Neural progenitor cell (in vitro differentiated cells): ENCODE results near the gene RNF183. TPM values are rescaled to one million over a fixed set of nuclear protein-coding genes. Genes with fewer than 3 reads are reported as not detected.
A peak's percentile ranks its signal among the peaks of the same experiment; 100 is the strongest.

Experiments used
- DNase-seq: peaks from one replicate; pipeline ENCODE4 v3.0.0-alpha.2; 2016; ENCODE audit warnings: low spot score
- H2AFZ ChIP-seq: fragments of 200-600 bp; sonication (generic); replicated peaks from 2 replicates; pipeline ENCODE4 v1.6.1; 2016; ENCODE audit warnings: antibody characterized with exemption
- H3F3A ChIP-seq: fragments of 200-600 bp; sonication (generic); 2 replicates; pipeline ENCODE4 v1.6.1; 2016; ENCODE audit warnings: antibody characterized with exemption, low read depth
- H3K27ac ChIP-seq: fragments of 200-600 bp; sonication (generic); 2 replicates; pipeline ENCODE4 v1.5.1; 2016; ENCODE audit warnings: mild to moderate bottlenecking
- H3K27me3 ChIP-seq: fragments of 200-600 bp; sonication (generic); 2 replicates; pipeline ENCODE4 v1.6.1; 2016; ENCODE audit warnings: mild to moderate bottlenecking, moderate library complexity
- H3K36me3 ChIP-seq: fragments of 200-600 bp; sonication (generic); 2 replicates; pipeline ENCODE4 v1.5.1; 2016
- H3K4me1 ChIP-seq: fragments of 200-600 bp; sonication (generic); 2 replicates; pipeline ENCODE4 v1.6.1; 2016; ENCODE audit warnings: mixed run types
- H3K4me2 ChIP-seq: fragments of 200-600 bp; sonication (generic); 2 replicates; pipeline ENCODE4 v1.6.1; 2016
- H3K4me3 ChIP-seq: fragments of 200-600 bp; sonication (generic); 2 replicates; pipeline ENCODE4 v1.5.1; 2016
- H3K79me2 ChIP-seq: fragments of 200-600 bp; sonication (generic); 2 replicates; pipeline ENCODE4 v1.6.1; 2016; ENCODE audit warnings: low read depth
- H3K9ac ChIP-seq: fragments of 200-600 bp; sonication (generic); 2 replicates; pipeline ENCODE4 v1.6.1; 2016
- H3K9me3 ChIP-seq: fragments of 200-600 bp; sonication (generic); 2 replicates; pipeline ENCODE4 v1.5.1; 2016; ENCODE audit warnings: low read depth
- H4K20me1 ChIP-seq: fragments of 200-600 bp; sonication (generic); 2 replicates; pipeline ENCODE4 v1.6.1; 2016; ENCODE audit warnings: low read depth
- H3K27ac Mint-ChIP-seq: 3 replicates; pipeline ENCODE4 v1.8.0; 2021; ENCODE audit warnings: mixed read lengths
- H3K27me3 Mint-ChIP-seq: 2 replicates; pipeline ENCODE4 v1.8.0; 2022; ENCODE audit warnings: low read depth, mild to moderate bottlenecking, inconsistent platforms, moderate library complexity, mixed read lengths; ENCODE audit not compliant: insufficient read depth
- H3K36me3 Mint-ChIP-seq: 3 replicates; pipeline ENCODE4 v1.8.0; 2021; ENCODE audit warnings: mixed read lengths
- H3K4me1 Mint-ChIP-seq: 3 replicates; pipeline ENCODE4 v1.8.0; 2021; ENCODE audit warnings: mixed read lengths
- H3K4me3 Mint-ChIP-seq: 3 replicates; pipeline ENCODE4 v1.8.0; 2021; ENCODE audit warnings: mild to moderate bottlenecking, moderate library complexity, mixed read lengths
- H3K9me3 Mint-ChIP-seq: 3 replicates; pipeline ENCODE4 v1.8.0; 2020; ENCODE audit warnings: mixed read lengths
- CTCF ChIP-seq: fragments of 200-600 bp; sonication (generic); IDR thresholded peaks from 2 replicates; pipeline ENCODE4 v1.5.1; 2017; ENCODE audit warnings: antibody characterized with exemption, mild to moderate bottlenecking
- EZH2 ChIP-seq: fragments of 200-600 bp; sonication (generic); IDR thresholded peaks from 2 replicates; pipeline ENCODE4 v1.6.1; 2017; ENCODE audit warnings: antibody characterized with exemption, mild to moderate bottlenecking, moderate library complexity
- EZH2phosphoT487 ChIP-seq: fragments of 200-600 bp; sonication (generic); IDR thresholded peaks from 2 replicates; pipeline ENCODE4 v1.6.1; 2017; ENCODE audit warnings: antibody characterized with exemption
- total RNA-seq: library from RNA; depleted of rRNA; stranded (reverse); fragments of >200 nt; gene quantifications from 2 replicates; pipeline ENCODE4 v1.2.3, GENCODE V29; 2015; ENCODE audit warnings: low replicate concordance

RNF183 gene
- total RNA-seq, 1 donor from 2014 or later = 0.09 TPM

DNA sequence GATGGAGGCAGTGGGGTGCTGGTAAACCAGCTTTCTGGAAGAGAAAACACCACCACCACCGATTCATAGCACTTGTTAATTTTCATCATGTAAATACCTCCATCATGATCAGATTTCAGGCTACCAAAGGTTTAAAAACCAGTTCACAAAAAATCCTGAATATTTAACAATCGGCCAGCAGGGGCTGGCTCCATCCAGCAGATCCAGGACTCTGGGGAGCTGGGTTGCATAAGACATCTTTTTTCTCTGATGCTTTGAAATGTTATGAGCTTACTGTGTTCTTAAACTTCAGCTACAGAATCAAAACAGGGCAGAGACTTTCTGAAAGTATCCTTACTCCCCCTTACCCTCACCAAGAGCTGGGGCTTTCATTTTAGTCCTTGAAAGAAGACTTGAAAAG, 14.6 kb upstream of the RNF183 start:
- Histone ChIP-seq H3K79me2 (no peaks in the 10 kb centered on the region), H2AFZ (no peak overlapping the region), H3K27me3 (no peaks in the 10 kb centered on the region), H3K4me2 (no peak overlapping the region), H4K20me1 (no peaks in the 10 kb centered on the region), H3K4me3 (no peak overlapping the region), H3K9ac (no peak overlapping the region), H3K4me1 (no peaks in the 10 kb centered on the region), H3K9me3 (no peaks in the 10 kb centered on the region), H3K36me3 (no peaks in the 10 kb centered on the region), H3K27ac (no peak overlapping the region), H3F3A (no peaks in the 10 kb centered on the region)
- no peaks in the 10 kb centered on the region for H3K9me3 Mint-ChIP-seq
- no peaks in the 10 kb centered on the region for H3K27me3 Mint-ChIP-seq
- H3K27ac Mint-ChIP-seq = no peak overlapping the region
- peaks cover 7% of the 10 kb centered on the region for H3K36me3 Mint-ChIP-seq
- TF ChIP-seq CTCF (no peak), EZH2phosphoT487 (no peak), EZH2 (no peak)
- H3K4me3 Mint-ChIP-seq = no peak overlapping the region
- no peak for DNase-seq
- H3K4me1 Mint-ChIP-seq = peaks cover 9% of the 10 kb centered on the region

DNA sequence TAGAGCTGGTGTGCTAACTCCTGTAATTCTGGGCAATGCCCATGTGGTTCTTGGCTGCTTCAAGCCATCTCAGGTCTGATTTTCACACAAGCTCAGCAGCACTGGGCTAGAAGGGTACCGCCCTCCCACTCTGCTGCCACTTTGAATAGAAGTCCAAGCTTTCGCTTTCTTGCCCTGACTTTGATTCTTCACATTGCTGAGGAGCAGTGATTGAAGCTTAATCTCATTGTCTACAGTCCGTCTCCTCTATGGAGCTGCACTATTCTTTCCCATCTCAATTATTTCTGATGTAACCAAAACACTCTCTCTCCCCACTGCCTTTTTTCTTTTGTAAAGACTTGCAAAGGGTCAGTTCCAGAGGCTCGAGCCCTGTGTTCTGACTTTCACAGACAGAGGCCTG, 12.9 kb upstream of the RNF183 start:
- Mint-ChIP-seq H3K27me3 (no peaks in the 10 kb centered on the region), H3K27ac (peak overlapping the region; percentile 9), H3K4me3 (no peak overlapping the region), H3K4me1 (peaks cover 9% of the 10 kb centered on the region), H3K36me3 (peaks cover 7% of the 10 kb centered on the region), H3K9me3 (no peaks in the 10 kb centered on the region)
- Histone ChIP-seq H4K20me1 (no peaks in the 10 kb centered on the region), H3K9ac (no peak overlapping the region), H3F3A (no peaks in the 10 kb centered on the region), H3K4me1 (no peaks in the 10 kb centered on the region), H3K9me3 (no peaks in the 10 kb centered on the region), H3K4me2 (no peak overlapping the region), H3K27ac (no peak overlapping the region), H3K79me2 (no peaks in the 10 kb centered on the region), H3K36me3 (no peaks in the 10 kb centered on the region), H2AFZ (no peak overlapping the region), H3K4me3 (no peak overlapping the region), H3K27me3 (no peaks in the 10 kb centered on the region)
- peak; percentile 34 for DNase-seq
- TF ChIP-seq EZH2phosphoT487 (no peak), CTCF (no peak), EZH2 (no peak)

- Mint-ChIP-seq H3K27ac (no peak overlapping the region), H3K27me3 (no peaks in the 10 kb centered on the region), H3K4me3 (no peak overlapping the region), H3K36me3 (peaks cover 7% of the 10 kb centered on the region), H3K4me1 (peaks cover 9% of the 10 kb centered on the region), H3K9me3 (no peaks in the 10 kb centered on the region)
- Histone ChIP-seq H3K27ac (no peak overlapping the region), H2AFZ (no peak overlapping the region), H3K9ac (no peak overlapping the region), H3K27me3 (no peaks in the 10 kb centered on the region), H4K20me1 (no peaks in the 10 kb centered on the region), H3K4me3 (no peak overlapping the region), H3K79me2 (no peaks in the 10 kb centered on the region), H3F3A (no peaks in the 10 kb centered on the region), H3K36me3 (no peaks in the 10 kb centered on the region), H3K4me2 (no peak overlapping the region), H3K4me1 (no peaks in the 10 kb centered on the region), H3K9me3 (no peaks in the 10 kb centered on the region)
- no peak for DNase-seq
- TF ChIP-seq CTCF = no peak
- no peak for TF ChIP-seq EZH2
- TF ChIP-seq EZH2phosphoT487 = no peak
These were observed 12.1 kb upstream of the RNF183 start for GRCh38 chr9:113315231-113315630.
